Measurements from ENCODE around the gene PDE4D. TPM values are rescaled to one million over a fixed set of nuclear protein-coding genes. Genes with fewer than 3 reads are reported as not detected.

The PDE4D gene
- total RNA-seq, 1 experiment from 2014 or later, result 2.1 TPM

DNA sequence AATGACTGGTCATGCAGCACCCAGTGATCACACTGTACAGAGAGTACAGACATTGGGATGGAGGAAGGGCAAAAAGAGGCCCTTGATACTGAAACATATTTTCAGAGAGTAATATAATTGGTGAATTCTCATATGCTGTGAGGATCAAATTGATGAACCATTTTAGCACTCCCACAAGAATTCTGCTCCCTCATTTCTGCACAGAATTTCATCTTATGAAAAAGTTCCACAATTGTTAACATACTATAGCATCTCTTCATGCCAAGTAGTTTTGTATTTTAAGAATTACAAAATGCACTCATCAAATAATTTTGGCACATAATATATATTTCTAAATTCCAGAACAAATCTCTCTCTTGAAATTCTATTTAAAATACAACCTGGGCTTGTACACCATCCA, 351.2 kb downstream of the PDE4D start:
- H2BK12ac ChIP-seq (ENCODE audit: insufficient read length, low read depth, low read length), result no peak overlapping the region
- no peak overlapping the region for H4K91ac ChIP-seq (ENCODE audit: insufficient read length, low read depth, low read length)
- no peak overlapping the region for H3K56ac ChIP-seq (ENCODE audit: insufficient read length, low read depth, low read length)
- peaks cover 4% of the 10 kb centered on the region; the same call in 1 of the 2 replicates for H3K4me1 ChIP-seq (ENCODE audit: insufficient read depth, low read length)
- Mint-ChIP-seq H3K27ac (no peak overlapping the region), H3K9me3 (no peaks in the 10 kb centered on the region), H3K4me3 (no peak overlapping the region), H3K36me3 (ENCODE audit: insufficient read depth in 1 of 3, low read depth in 3 of 3) (no peaks in the 10 kb centered on the region), H3K27me3 (ENCODE audit: low read depth) (no peaks in the 10 kb centered on the region), H3K4me1 (peaks cover 11 to 20% of the 10 kb centered on the region in 2 experiments)
- no peak overlapping the region for H3K9ac ChIP-seq (ENCODE audit: extremely low read depth, insufficient read length, low read length)
- no peak overlapping the region for H4K5ac ChIP-seq (ENCODE audit: insufficient read length, low read depth, low read length)
- H3K23me2 ChIP-seq (ENCODE audit: insufficient read length, low read depth, low read length, poor library complexity, severe bottlenecking), result no peaks in the 10 kb centered on the region
- no peak for DNase-seq
- TF ChIP-seq, protein P1, sequence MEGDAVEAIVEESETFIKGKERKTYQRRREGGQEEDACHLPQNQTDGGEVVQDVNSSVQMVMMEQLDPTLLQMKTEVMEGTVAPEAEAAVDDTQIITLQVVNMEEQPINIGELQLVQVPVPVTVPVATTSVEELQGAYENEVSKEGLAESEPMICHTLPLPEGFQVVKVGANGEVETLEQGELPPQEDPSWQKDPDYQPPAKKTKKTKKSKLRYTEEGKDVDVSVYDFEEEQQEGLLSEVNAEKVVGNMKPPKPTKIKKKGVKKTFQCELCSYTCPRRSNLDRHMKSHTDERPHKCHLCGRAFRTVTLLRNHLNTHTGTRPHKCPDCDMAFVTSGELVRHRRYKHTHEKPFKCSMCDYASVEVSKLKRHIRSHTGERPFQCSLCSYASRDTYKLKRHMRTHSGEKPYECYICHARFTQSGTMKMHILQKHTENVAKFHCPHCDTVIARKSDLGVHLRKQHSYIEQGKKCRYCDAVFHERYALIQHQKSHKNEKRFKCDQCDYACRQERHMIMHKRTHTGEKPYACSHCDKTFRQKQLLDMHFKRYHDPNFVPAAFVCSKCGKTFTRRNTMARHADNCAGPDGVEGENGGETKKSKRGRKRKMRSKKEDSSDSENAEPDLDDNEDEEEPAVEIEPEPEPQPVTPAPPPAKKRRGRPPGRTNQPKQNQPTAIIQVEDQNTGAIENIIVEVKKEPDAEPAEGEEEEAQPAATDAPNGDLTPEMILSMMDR (conservative IDR thresholded peaks at IDR 0.05), result no peak
- no peaks in the 10 kb centered on the region for H3K9me3 ChIP-seq (ENCODE audit: control insufficient read depth, low read depth, low read length)
- H2BK120ac ChIP-seq (ENCODE audit: low read depth, low read length, poor library complexity, severe bottlenecking), result no peak overlapping the region
- H2BK15ac ChIP-seq (ENCODE audit: low read depth, low read length), result no peak overlapping the region
- no peak overlapping the region for H3T11ph ChIP-seq (ENCODE audit: low read length)
- no peak overlapping the region for H3K4me2 ChIP-seq (ENCODE audit: insufficient read depth, insufficient read length, low read length)
- H3K23ac ChIP-seq (ENCODE audit: insufficient read length, low read depth, low read length), result no peak overlapping the region
- H2BK5ac ChIP-seq (ENCODE audit: insufficient read length, low read length), result no peak overlapping the region
- H3K27ac ChIP-seq (ENCODE audit: insufficient read length, low read depth, low read length), result no peak overlapping the region
- H2AK5ac ChIP-seq (ENCODE audit: insufficient read length, low read length), result no peak overlapping the region
- H3K79me1 ChIP-seq (ENCODE audit: insufficient read depth, low read depth, low read length, poor library complexity, severe bottlenecking), result no peaks in the 10 kb centered on the region
- H3K27me3 ChIP-seq (ENCODE audit: insufficient read depth, low read length), result no peaks in the 10 kb centered on the region
- no peak overlapping the region for H4K8ac ChIP-seq (replicated peaks; ENCODE audit: insufficient read length, low read depth, low read length)
- no peak overlapping the region for H2AFZ ChIP-seq (ENCODE audit: low read length)
- H3K18ac ChIP-seq (ENCODE audit: insufficient read length, low read depth, low read length), result no peak overlapping the region
- H3K4ac ChIP-seq (ENCODE audit: low read depth, low read length), result no peak overlapping the region
- H4K20me1 ChIP-seq (ENCODE audit: control insufficient read depth, insufficient read depth, insufficient read length), result no peaks in the 10 kb centered on the region
- no peaks in the 10 kb centered on the region for H3K79me2 ChIP-seq (ENCODE audit: insufficient read depth, low read length)
- H3K14ac ChIP-seq (ENCODE audit: insufficient read depth, low read length), result no peak overlapping the region
- H2BK20ac ChIP-seq (ENCODE audit: low read depth, low read length, poor library complexity, severe bottlenecking), result no peak overlapping the region
